Stomach (tissue), 9 donors: ENCODE measurements around the gene RNASEH2C. TPM values are rescaled to one million over a fixed set of nuclear protein-coding genes. Genes with fewer than 3 reads are reported as not detected.
A peak's percentile ranks its signal among the peaks of the same experiment; 100 is the strongest.

Experiments
- DNase-seq, 2 donors: peaks; one replicate each; pipeline versions ENCODE4 v3.0.0 to v3.0.0-alpha.2; 2013 to 2019
- H3K27ac ChIP-seq, 5 donors: fragments of 200-600 bp in 4 of 5; sonication (generic) in 4 of 5; one replicate each; pipeline ENCODE4 v1.5.1; 2013 to 2019; ENCODE audit warnings: mild to moderate bottlenecking in 1 of 5, moderate library complexity in 1 of 5
- H3K27me3 ChIP-seq, 3 donors: fragments of 200-600 bp; sonication (generic); one replicate each; pipeline ENCODE4 v1.5.1; 2017 to 2019; ENCODE audit warnings: mixed run types in 1 of 3
- H3K36me3 ChIP-seq, 4 donors: fragments of 200-600 bp; sonication (generic); 1 replicate in 3 of 4; 2 replicates in 1 of 4; pipeline ENCODE4 v1.5.1; 2016 to 2019
- H3K4me1 ChIP-seq, 4 donors: fragments of 200-600 bp; sonication (generic); one replicate each; pipeline ENCODE4 v1.5.1; 2016 to 2019
- H3K4me3 ChIP-seq, 4 donors: fragments of 200-600 bp; sonication (generic) in 3 of 4; one replicate each; pipeline ENCODE4 v1.5.1; 2016 to 2019; ENCODE audit warnings: mild to moderate bottlenecking in 1 of 4
- H3K9me3 ChIP-seq, 4 donors: fragments of 200-600 bp; sonication (generic); one replicate each; pipeline ENCODE4 v1.5.1; 2016 to 2019
- EP300 ChIP-seq: sonication (generic); formaldehyde crosslinking; IDR thresholded peaks from one replicate; pipeline ENCODE4 v1.6.1; 2017; ENCODE audit warnings: antibody characterized with exemption
- POLR2A ChIP-seq, 4 donors: fragments of 450-650 bp; IDR thresholded peaks; one replicate each; pipeline ENCODE4 v1.6.1; 2016; ENCODE audit warnings: antibody characterized with exemption in 4 of 4, control low read depth in 2 of 4, mild to moderate bottlenecking in 1 of 4, moderate library complexity in 1 of 4
- POLR2AphosphoS5 ChIP-seq, 3 donors: sonication (generic); formaldehyde crosslinking; IDR thresholded peaks; one replicate each; pipeline ENCODE4 v1.6.1; 2016; ENCODE audit warnings: antibody characterized with exemption in 3 of 3
- WGBS, 5 donors: extraction: QIAGEN DNeasy Blood & Tissue Kit in 3 of 5; methylation state at CpG; one replicate each; pipeline versions ENCODE4 v1.1.5 to v1.1.7; 2013 to 2018; 5-methylcytosine and 5-hydroxymethylcytosine counted together
- intact Hi-C: fragments of 100-400 bp; cut with DNase I; formaldehyde crosslinking; loops from one replicate; pipeline ENCODE4 v1.15.1; 2023; ENCODE audit warnings: low total_unique reads
- polyA plus RNA-seq, 3 donors: library from polyadenylated mRNA; stranded (reverse); fragments of 200-250 nt; gene quantifications; one replicate each; pipeline ENCODE4 v1.2.3, GENCODE V29; 2013
- total RNA-seq, 5 donors: library from RNA; depleted of rRNA; stranded (reverse); fragments of >200 nt; gene quantifications; one replicate each; pipeline versions ENCODE4 v1.1.0 to v1.2.3, GENCODE V29; 2014 to 2016
- TF ChIP-seq, protein P1 (sequence below), 7 experiments: fragments of 450-650 bp in 4 of 7; fragments of 200-600 bp in 3 of 7; sonication (generic) in 3 of 7; IDR thresholded peaks; one replicate each; pipeline ENCODE4 v1.5.1; 2016 to 2019; ENCODE audit warnings: antibody characterized with exemption in 7 of 7, control low read depth in 2 of 7, mild to moderate bottlenecking in 1 of 7
- donor health status: healthy with polysubstance abuse.
- donor health status: Bipolar disorder and iron deficiency.
- donor health status: healthy.

The RNASEH2C gene
- total and polyA plus RNA-seq, 8 donors, result 14.1 to 171 (median 67.1) TPM

- WGBS, 5 donors, result 68 to 76% (median 74%) methylated on average over 12 to 18 of the region's 18 CpGs
- intact Hi-C loops, result no loop called here
- TF ChIP-seq POLR2AphosphoS5 (IDR thresholded peaks at IDR 0.05), result no peak
- TF ChIP-seq, protein P1, sequence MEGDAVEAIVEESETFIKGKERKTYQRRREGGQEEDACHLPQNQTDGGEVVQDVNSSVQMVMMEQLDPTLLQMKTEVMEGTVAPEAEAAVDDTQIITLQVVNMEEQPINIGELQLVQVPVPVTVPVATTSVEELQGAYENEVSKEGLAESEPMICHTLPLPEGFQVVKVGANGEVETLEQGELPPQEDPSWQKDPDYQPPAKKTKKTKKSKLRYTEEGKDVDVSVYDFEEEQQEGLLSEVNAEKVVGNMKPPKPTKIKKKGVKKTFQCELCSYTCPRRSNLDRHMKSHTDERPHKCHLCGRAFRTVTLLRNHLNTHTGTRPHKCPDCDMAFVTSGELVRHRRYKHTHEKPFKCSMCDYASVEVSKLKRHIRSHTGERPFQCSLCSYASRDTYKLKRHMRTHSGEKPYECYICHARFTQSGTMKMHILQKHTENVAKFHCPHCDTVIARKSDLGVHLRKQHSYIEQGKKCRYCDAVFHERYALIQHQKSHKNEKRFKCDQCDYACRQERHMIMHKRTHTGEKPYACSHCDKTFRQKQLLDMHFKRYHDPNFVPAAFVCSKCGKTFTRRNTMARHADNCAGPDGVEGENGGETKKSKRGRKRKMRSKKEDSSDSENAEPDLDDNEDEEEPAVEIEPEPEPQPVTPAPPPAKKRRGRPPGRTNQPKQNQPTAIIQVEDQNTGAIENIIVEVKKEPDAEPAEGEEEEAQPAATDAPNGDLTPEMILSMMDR (IDR thresholded peaks at IDR 0.05), result peak in 2 of 7 experiments; percentile 34 to 38
- Histone ChIP-seq H3K9me3 (no peaks in the 10 kb centered on the region), H3K27ac (no peak overlapping the region), H3K4me3 (no peak overlapping the region), H3K36me3 (no peaks in the 10 kb centered on the region), H3K4me1 (no peaks in the 10 kb centered on the region), H3K27me3 (peaks cover 0 to 11% (median 0%) of the 10 kb centered on the region in 3 donors)
- DNase-seq, result peak; percentile 39 to 49
Measured at GRCh38 chr11:65744026-65744698, 23.6 kb upstream of the RNASEH2C start.

- intact Hi-C loops, result no loop called here
- no peak overlapping the region for H3K27ac ChIP-seq
- DNase-seq, result no peak
Measured at GRCh38 chr11:65743681-65744025, 23.1 kb upstream of the RNASEH2C start.

DNA sequence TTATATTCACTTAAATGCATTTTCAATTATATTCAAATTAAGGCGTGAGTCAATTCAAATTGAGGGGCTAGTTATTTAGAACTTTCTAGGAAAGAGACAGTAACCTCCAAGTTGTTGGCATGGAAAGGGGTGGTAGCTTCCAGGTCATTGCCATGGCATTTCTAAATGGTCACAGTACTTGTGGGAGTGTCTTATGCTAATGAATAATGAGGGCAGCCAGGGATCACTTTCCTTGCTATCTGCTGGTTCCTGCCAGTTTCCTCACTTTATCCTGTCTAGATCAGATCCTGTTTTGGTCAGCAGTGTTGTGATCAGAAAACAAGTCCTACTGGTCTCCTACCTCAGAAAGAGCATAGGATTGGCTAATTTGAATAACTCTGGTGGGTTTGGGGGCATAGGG, 21.8 kb upstream of the RNASEH2C start:
- intact Hi-C loops, result no loop called here
- H3K36me3 ChIP-seq, result no peaks in the 10 kb centered on the region

More at GRCh38 chr11:65743681-65744025, 23.1 kb upstream of the RNASEH2C start:
- H3K36me3 ChIP-seq, result no peaks in the 10 kb centered on the region
- 66 to 89% (median 77%) methylated on average over 8 to 10 of the region's 10 CpGs for WGBS, 5 donors
- H3K9me3 ChIP-seq, result no peaks in the 10 kb centered on the region
- H3K4me3 ChIP-seq, result no peak overlapping the region
- H3K27me3 ChIP-seq, result peaks cover 0 to 11% (median 0%) of the 10 kb centered on the region in 3 donors
- TF ChIP-seq POLR2AphosphoS5 (IDR thresholded peaks at IDR 0.05), result no peak
- no peak for TF ChIP-seq EP300
- TF ChIP-seq, protein P1 (IDR thresholded peaks at IDR 0.05), result no peak
- no peak for TF ChIP-seq POLR2A (IDR thresholded peaks at IDR 0.05)
- no peaks in the 10 kb centered on the region for H3K4me1 ChIP-seq

GRCh38 chr11:65741185-65741584, 20.6 kb upstream of the RNASEH2C start:
- Histone ChIP-seq H3K27ac (no peak overlapping the region), H3K36me3 (no peaks in the 10 kb centered on the region), H3K9me3 (no peaks in the 10 kb centered on the region), H3K4me1 (no peaks in the 10 kb centered on the region), H3K27me3 (peaks cover 0 to 15% (median 0%) of the 10 kb centered on the region in 3 donors), H3K4me3 (no peak overlapping the region)
- 72 to 85% (median 82%) methylated on average over 8 of the region's 8 CpGs for WGBS, 5 donors
- intact Hi-C loops, result no loop called here
- TF ChIP-seq, protein P1 (IDR thresholded peaks at IDR 0.05), result no peak
- TF ChIP-seq POLR2A (IDR thresholded peaks at IDR 0.05) (no peak), POLR2AphosphoS5 (IDR thresholded peaks at IDR 0.05) (no peak), EP300 (no peak)
- no peak for DNase-seq

More for the DNA sequence above, 21.8 kb upstream of the RNASEH2C start:
- H3K9me3 ChIP-seq, result no peaks in the 10 kb centered on the region
- DNase-seq, result no peak
- H3K27me3 ChIP-seq, result peaks cover 0 to 15% (median 0%) of the 10 kb centered on the region in 3 donors
- TF ChIP-seq, protein P1 (IDR thresholded peaks at IDR 0.05), result no peak
- TF ChIP-seq POLR2AphosphoS5 (IDR thresholded peaks at IDR 0.05), result no peak
- no peak for TF ChIP-seq POLR2A (IDR thresholded peaks at IDR 0.05)
- TF ChIP-seq EP300, result no peak
- WGBS, 5 donors, result 75 to 98% (median 86%) methylated on average over 1 of the region's 1 CpG
- no peaks in the 10 kb centered on the region for H3K4me1 ChIP-seq
- H3K27ac ChIP-seq, result no peak overlapping the region
- no peak overlapping the region for H3K4me3 ChIP-seq
